Measurements from ENCODE around the gene CNTN4. TPM values are rescaled to one million over a fixed set of nuclear protein-coding genes. Genes with fewer than 3 reads are reported as not detected.

CNTN4 gene
- total and polyA plus RNA-seq, 2 donors (not counting 3 experiments of a cell fraction or from before 2014, with no cell fraction given) = not detected

- no peaks in the 10 kb centered on the region for H3K27me3 ChIP-seq (ENCODE audit: control insufficient read depth in 2 of 2, insufficient read depth in 2 of 2, low read length in 2 of 2)
- FAIRE-seq = no peak
- H3K36me3 ChIP-seq (ENCODE audit: control insufficient read depth in 2 of 2, extremely low read depth in 1 of 2, insufficient read depth in 2 of 2, low read length in 2 of 2) = no peaks in the 10 kb centered on the region
- no peak overlapping the region for H3K4me3 ChIP-seq (replicated peaks in 1 of 3; ENCODE audit: insufficient read depth in 1 of 3, low read depth in 1 of 3, low read length in 3 of 3)
- H3K4me1 ChIP-seq (ENCODE audit: control insufficient read depth, extremely low read depth, insufficient read depth, low read length) = no peaks in the 10 kb centered on the region
- no TSS peak for BruUV-seq (replicated peaks)
- H3K9me1 ChIP-seq (replicated peaks; ENCODE audit: control insufficient read depth, extremely low read depth, insufficient read depth, low read length) = no peaks in the 10 kb centered on the region
- H3K9me3 ChIP-seq (replicated peaks; ENCODE audit: control insufficient read depth, insufficient read depth, low read length) = no peaks in the 10 kb centered on the region
- TF ChIP-seq CTCF (IDR thresholded peaks at IDR 0.05; ENCODE audit: extremely low read depth in 1 of 2, insufficient read depth in 1 of 2, low read depth in 1 of 2, low read length in 2 of 2) (no peak), MYC (IDR thresholded peaks at IDR 0.05; ENCODE audit: low read depth, low read length) (no peak), POLR2A (IDR thresholded peaks at IDR 0.05; ENCODE audit: low read depth, low read length) (no peak), POLR2AphosphoS5 (IDR thresholded peaks at IDR 0.05; ENCODE audit: insufficient read depth, low read depth, low read length) (no peak), MAX (IDR thresholded peaks at IDR 0.05; ENCODE audit: insufficient read depth, insufficient read length) (no peak), FOS (IDR thresholded peaks at IDR 0.05; ENCODE audit: borderline replicate concordance, insufficient read depth, low read length) (no peak), EZH2 (IDR thresholded peaks at IDR 0.05; ENCODE audit: borderline replicate concordance, low read depth, low read length, severe bottlenecking) (no peak), GATA2 (IDR thresholded peaks at IDR 0.05; ENCODE audit: insufficient read depth, insufficient read length, low read depth, low read length) (no peak), JUN (IDR thresholded peaks at IDR 0.05; ENCODE audit: borderline replicate concordance, insufficient read depth, insufficient read length, low read depth) (no peak)
- no peak overlapping the region for H3K9ac ChIP-seq (replicated peaks; ENCODE audit: extremely low read depth, insufficient read depth, low read length)
- DNase-seq (ENCODE audit: low read depth, low spot score) = no peak
- H3K79me2 ChIP-seq (ENCODE audit: control insufficient read depth, insufficient read depth, low read length) = no peaks in the 10 kb centered on the region
- no peaks in the 10 kb centered on the region for H4K20me1 ChIP-seq (replicated peaks; ENCODE audit: control insufficient read depth, extremely low read depth, insufficient read depth, low read length)
- H2AFZ ChIP-seq (ENCODE audit: low read depth, low read length) = no peak overlapping the region
- no peak overlapping the region for H3K4me2 ChIP-seq (ENCODE audit: insufficient read depth, low read length)
- dilution Hi-C loops (cut with MboI; ENCODE audit: extremely low pct_ligation_motif_present, low sequenced_read_pairs) = no loop called here
- no peak overlapping the region for H3K27ac ChIP-seq (ENCODE audit: insufficient read depth, low read depth, low read length)
- ChIA-PET CTCF (no interaction called here), POLR2A (no interaction called here)
- intact Hi-C loops (cut with micrococcal nuclease) = no loop called here
Measured at GRCh38 chr3:2921903-2922302, 823.2 kb downstream of the CNTN4 start.

Data from endothelial cell of umbilical vein (primary cell).